Measurements from ENCODE around the gene LMBR1.
"Not testable (repeated sequence)": the region's sequence is repeated elsewhere in the genome, so short reads cannot be mapped to it uniquely, and the experiment has no call there.

Gene LMBR1

GRCh38 chr7:156731651-156732050 is 161.3 kb downstream of the LMBR1 start:
- Histone ChIP-seq H3K9me3 (ENCODE audit: insufficient read depth, low read depth, low read length) (peaks cover 9% of the 10 kb centered on the region; the same call in 1 of the 2 replicates), H3K27ac (ENCODE audit: low read depth, low read length) (no peak overlapping the region), H3K4me1 (ENCODE audit: insufficient read depth, low read length) (no peaks in the 10 kb centered on the region), H3K9ac (ENCODE audit: low read depth, low read length) (no peak overlapping the region), H3K27me3 (ENCODE audit: insufficient read depth, low read length) (no peaks in the 10 kb centered on the region), H3K36me3 (ENCODE audit: insufficient read depth, low read length) (peaks cover 26% of the 10 kb centered on the region; the same call in 1 of the 2 replicates), H3K4me3 (ENCODE audit: low read length) (no peak overlapping the region)

GRCh38 chr7:156725936-156726335 is 167.0 kb downstream of the LMBR1 start:
- Histone ChIP-seq H3K27me3 (ENCODE audit: insufficient read depth, low read length) (no peaks in the 10 kb centered on the region), H3K9ac (ENCODE audit: low read depth, low read length) (no peak overlapping the region), H3K9me3 (ENCODE audit: insufficient read depth, low read depth, low read length) (no peaks in the 10 kb centered on the region), H3K27ac (ENCODE audit: low read depth, low read length) (no peak overlapping the region), H3K4me3 (ENCODE audit: low read length) (no peak overlapping the region), H3K36me3 (ENCODE audit: insufficient read depth, low read length) (no peaks in the 10 kb centered on the region), H3K4me1 (ENCODE audit: insufficient read depth, low read length) (no peaks in the 10 kb centered on the region; the same call in 1 of the 2 replicates)

GRCh38 chr7:156725073-156725472 is 167.9 kb downstream of the LMBR1 start:
- Histone ChIP-seq H3K36me3 (ENCODE audit: insufficient read depth, low read length) (no peaks in the 10 kb centered on the region), H3K9ac (ENCODE audit: low read depth, low read length) (no peak overlapping the region), H3K4me3 (ENCODE audit: low read length) (no peak overlapping the region), H3K27ac (ENCODE audit: low read depth, low read length) (no peak overlapping the region), H3K4me1 (ENCODE audit: insufficient read depth, low read length) (no peaks in the 10 kb centered on the region; the same call in 1 of the 2 replicates), H3K9me3 (ENCODE audit: insufficient read depth, low read depth, low read length) (no peaks in the 10 kb centered on the region), H3K27me3 (ENCODE audit: insufficient read depth, low read length) (no peaks in the 10 kb centered on the region)
- 88% methylated on average over 5 of the region's 5 CpGs for WGBS

- Histone ChIP-seq H3K4me1 (ENCODE audit: insufficient read depth, low read length) (no peaks in the 10 kb centered on the region; the same call in 1 of the 2 replicates), H3K9ac (ENCODE audit: low read depth, low read length) (no peak overlapping the region), H3K27ac (ENCODE audit: low read depth, low read length) (no peak overlapping the region), H3K27me3 (ENCODE audit: insufficient read depth, low read length) (no peaks in the 10 kb centered on the region), H3K9me3 (ENCODE audit: insufficient read depth, low read depth, low read length) (no peaks in the 10 kb centered on the region), H3K36me3 (ENCODE audit: insufficient read depth, low read length) (no peaks in the 10 kb centered on the region), H3K4me3 (ENCODE audit: low read length) (no peak overlapping the region)
- WGBS = 98% methylated on average over 4 of the region's 4 CpGs
Measured at GRCh38 chr7:156722043-156722826, 170.7 kb downstream of the LMBR1 start.

- no peak overlapping the region for H3K4me3 ChIP-seq (ENCODE audit: low read length)
- no peaks in the 10 kb centered on the region for H3K4me1 ChIP-seq (ENCODE audit: insufficient read depth, low read length)
- H3K9ac ChIP-seq (ENCODE audit: low read depth, low read length) = no peak overlapping the region
- 85% methylated on average over 5 of the region's 5 CpGs for WGBS
- peaks cover 3% of the 10 kb centered on the region; the same call in 1 of the 2 replicates for H3K36me3 ChIP-seq (ENCODE audit: insufficient read depth, low read length)
- no peaks in the 10 kb centered on the region for H3K27me3 ChIP-seq (ENCODE audit: insufficient read depth, low read length)
- peaks cover 7% of the 10 kb centered on the region; the same call in 1 of the 2 replicates for H3K9me3 ChIP-seq (ENCODE audit: insufficient read depth, low read depth, low read length)
- no peak overlapping the region for H3K27ac ChIP-seq (ENCODE audit: low read depth, low read length)
Measured at GRCh38 chr7:156703773-156704482, 189.1 kb downstream of the LMBR1 start.

GRCh38 chr7:156703209-156703608 is 189.8 kb downstream of the LMBR1 start:
- Histone ChIP-seq H3K27ac (ENCODE audit: low read depth, low read length) (no peak overlapping the region), H3K36me3 (ENCODE audit: insufficient read depth, low read length) (peaks cover 3% of the 10 kb centered on the region; the same call in 1 of the 2 replicates), H3K4me1 (ENCODE audit: insufficient read depth, low read length) (no peaks in the 10 kb centered on the region), H3K9me3 (ENCODE audit: insufficient read depth, low read depth, low read length) (peaks cover 14% of the 10 kb centered on the region), H3K4me3 (ENCODE audit: low read length) (no peak overlapping the region), H3K27me3 (ENCODE audit: insufficient read depth, low read length) (no peaks in the 10 kb centered on the region), H3K9ac (ENCODE audit: low read depth, low read length) (no peak overlapping the region)
- 92% methylated on average over 4 of the region's 4 CpGs for WGBS

- H3K36me3 ChIP-seq (ENCODE audit: insufficient read depth, low read length) = peaks cover 5% of the 10 kb centered on the region; the same call in 1 of the 2 replicates
- no peaks in the 10 kb centered on the region for H3K4me1 ChIP-seq (ENCODE audit: insufficient read depth, low read length)
- no peaks in the 10 kb centered on the region for H3K27me3 ChIP-seq (ENCODE audit: insufficient read depth, low read length)
- H3K4me3 ChIP-seq (ENCODE audit: low read length) = no peak overlapping the region
- H3K9me3 ChIP-seq (ENCODE audit: insufficient read depth, low read depth, low read length) = peaks cover 19% of the 10 kb centered on the region
- no peak overlapping the region for H3K27ac ChIP-seq (ENCODE audit: low read depth, low read length)
- H3K9ac ChIP-seq (ENCODE audit: low read depth, low read length) = no peak overlapping the region
Measured at GRCh38 chr7:156702399-156702798, 190.6 kb downstream of the LMBR1 start.

- WGBS = 75% methylated on average over 1 of the region's 1 CpG
- H3K27me3 ChIP-seq (ENCODE audit: insufficient read depth, low read length); H3K36me3 ChIP-seq (ENCODE audit: insufficient read depth, low read length); H3K4me3 ChIP-seq (ENCODE audit: low read length); H3K4me1 ChIP-seq (ENCODE audit: insufficient read depth, low read length); H3K27ac ChIP-seq (ENCODE audit: low read depth, low read length); H3K9ac ChIP-seq (ENCODE audit: low read depth, low read length): not testable (repeated sequence)
- H3K9me3 ChIP-seq (ENCODE audit: insufficient read depth, low read depth, low read length) = peaks cover 25% of the 10 kb centered on the region
Measured at GRCh38 chr7:156701787-156702186, 191.2 kb downstream of the LMBR1 start.

- WGBS = 94% methylated on average over 4 of the region's 4 CpGs
- H3K4me3 ChIP-seq (ENCODE audit: low read length); H3K27me3 ChIP-seq (ENCODE audit: insufficient read depth, low read length); H3K9ac ChIP-seq (ENCODE audit: low read depth, low read length); H3K36me3 ChIP-seq (ENCODE audit: insufficient read depth, low read length); H3K27ac ChIP-seq (ENCODE audit: low read depth, low read length); H3K4me1 ChIP-seq (ENCODE audit: insufficient read depth, low read length): not testable (repeated sequence)
- H3K9me3 ChIP-seq (ENCODE audit: insufficient read depth, low read depth, low read length) = peaks cover 31% of the 10 kb centered on the region
Measured at GRCh38 chr7:156698512-156698911, 194.5 kb downstream of the LMBR1 start.

GRCh38 chr7:156697283-156697682 is 195.7 kb downstream of the LMBR1 start:
- WGBS = 93% methylated on average over 9 of the region's 9 CpGs
- H3K4me1 ChIP-seq (ENCODE audit: insufficient read depth, low read length); H3K27ac ChIP-seq (ENCODE audit: low read depth, low read length); H3K4me3 ChIP-seq (ENCODE audit: low read length); H3K9ac ChIP-seq (ENCODE audit: low read depth, low read length); H3K27me3 ChIP-seq (ENCODE audit: insufficient read depth, low read length); H3K36me3 ChIP-seq (ENCODE audit: insufficient read depth, low read length): not testable (repeated sequence)
- peaks cover 31% of the 10 kb centered on the region for H3K9me3 ChIP-seq (ENCODE audit: insufficient read depth, low read depth, low read length)

- Histone ChIP-seq H3K9ac (ENCODE audit: low read depth, low read length) (no peak overlapping the region), H3K36me3 (ENCODE audit: insufficient read depth, low read length) (peaks cover 3% of the 10 kb centered on the region; the same call in 1 of the 2 replicates), H3K4me1 (ENCODE audit: insufficient read depth, low read length) (no peaks in the 10 kb centered on the region), H3K9me3 (ENCODE audit: insufficient read depth, low read depth, low read length) (peaks cover 21% of the 10 kb centered on the region), H3K27ac (ENCODE audit: low read depth, low read length) (no peak overlapping the region), H3K4me3 (ENCODE audit: low read length) (no peak overlapping the region), H3K27me3 (ENCODE audit: insufficient read depth, low read length) (no peaks in the 10 kb centered on the region)
- WGBS = 91% methylated on average over 3 of the region's 3 CpGs
Measured at GRCh38 chr7:156693627-156694026, 199.4 kb downstream of the LMBR1 start.
